ENCODE results near the gene SHISAL1.

DNA sequence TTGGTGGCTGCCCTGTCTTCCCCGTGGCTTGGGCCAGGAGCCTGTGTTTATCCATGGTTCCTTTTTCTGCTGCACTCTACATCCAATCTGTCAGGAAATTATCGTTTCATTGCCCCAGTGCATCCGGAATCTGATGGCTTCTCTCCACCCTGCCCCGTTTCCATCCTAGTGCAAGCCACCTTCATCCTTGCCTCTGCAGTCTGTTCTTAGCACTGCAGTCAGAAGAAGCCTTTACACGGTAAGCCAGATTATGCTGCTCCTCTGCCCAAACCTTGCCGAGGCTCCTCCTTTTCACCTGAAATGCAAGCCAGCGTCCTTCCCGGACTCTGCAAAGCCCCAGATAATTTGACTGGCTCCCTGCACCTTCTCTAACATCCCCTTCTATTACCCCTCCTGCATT is 86.9 kb downstream of the SHISAL1 start:
- TF ChIP-seq, protein P1, sequence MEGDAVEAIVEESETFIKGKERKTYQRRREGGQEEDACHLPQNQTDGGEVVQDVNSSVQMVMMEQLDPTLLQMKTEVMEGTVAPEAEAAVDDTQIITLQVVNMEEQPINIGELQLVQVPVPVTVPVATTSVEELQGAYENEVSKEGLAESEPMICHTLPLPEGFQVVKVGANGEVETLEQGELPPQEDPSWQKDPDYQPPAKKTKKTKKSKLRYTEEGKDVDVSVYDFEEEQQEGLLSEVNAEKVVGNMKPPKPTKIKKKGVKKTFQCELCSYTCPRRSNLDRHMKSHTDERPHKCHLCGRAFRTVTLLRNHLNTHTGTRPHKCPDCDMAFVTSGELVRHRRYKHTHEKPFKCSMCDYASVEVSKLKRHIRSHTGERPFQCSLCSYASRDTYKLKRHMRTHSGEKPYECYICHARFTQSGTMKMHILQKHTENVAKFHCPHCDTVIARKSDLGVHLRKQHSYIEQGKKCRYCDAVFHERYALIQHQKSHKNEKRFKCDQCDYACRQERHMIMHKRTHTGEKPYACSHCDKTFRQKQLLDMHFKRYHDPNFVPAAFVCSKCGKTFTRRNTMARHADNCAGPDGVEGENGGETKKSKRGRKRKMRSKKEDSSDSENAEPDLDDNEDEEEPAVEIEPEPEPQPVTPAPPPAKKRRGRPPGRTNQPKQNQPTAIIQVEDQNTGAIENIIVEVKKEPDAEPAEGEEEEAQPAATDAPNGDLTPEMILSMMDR (IDR thresholded peaks at IDR 0.05; ENCODE audit: low read depth, low read length), result no peak
- TF ChIP-seq EZH2phosphoT487 (IDR thresholded peaks at IDR 0.05; ENCODE audit: low read depth), result no peak

All from OCI-LY3 (cell line).